K562 (cell line): ENCODE data around the gene LHX3. TPM values are rescaled to one million over a fixed set of nuclear protein-coding genes. Genes with fewer than 3 reads are reported as not detected.

Experiments
- ATAC-seq: fragments of 200-7000 bp; cut with Tn5 transposase; 3 replicates; pipeline ENCODE4 v1.9.1; 2020; ENCODE audit warnings: moderate library complexity
- BruUV-seq: library from RNA; stranded (reverse); fragments of 400-500 nt; replicated peaks from 2 replicates; lab custom pipeline; 2021; lab: Mats Ljungman, UMichigan
- CTCF ChIA-PET: fragments of 300-600 bp; formaldehyde crosslinking; extraction: SDS; loops from one replicate; lab custom pipeline; 2021; ENCODE audit warnings: low intra/inter-chr PET ratio; lab: Yijun Ruan, JAX
- POLR2A ChIA-PET: fragments of 300-600, 350-650 bp; sonication (Branson Sonifier 250); formaldehyde crosslinking; extraction: SDS; loops from one replicate; lab custom pipeline; 2021; ENCODE audit warnings: antibody characterized with exemption, inconsistent platforms; lab: Yijun Ruan, JAX
- DNase-seq, 4 experiments: peaks; one replicate each; pipeline versions ENCODE4 v3.0.0 to v3.0.0-alpha.2; 2011 to 2018; ENCODE audit warnings: low spot score in 3 of 4, mixed read lengths in 3 of 4; ENCODE audit errors: extremely low read depth in 1 of 4
- FAIRE-seq: peaks from 2 replicates; lab custom pipeline; 2011; peaks lifted over from hg19 to GRCh38; lab: Jason Lieb, UNC
- H2AFZ ChIP-seq: 2 replicates; pipeline ENCODE4 v1.6.0; 2011; ENCODE audit warnings: low read depth, low read length, control low read depth, inconsistent platforms
- H3K27ac ChIP-seq: fragments of 200-600 bp; 3 replicates; pipeline ENCODE4 v1.8.0; 2011; ENCODE audit warnings: low read depth, mild to moderate bottlenecking, control low read depth, inconsistent platforms, low read length, moderate library complexity, mixed read lengths; ENCODE audit errors: extremely low read depth
- H3K27me3 ChIP-seq, 2 experiments: fragments of 300-600 bp in 1 of 2; 2 replicates in 1 of 2; 3 replicates in 1 of 2; pipeline versions ENCODE4 v1.6.0 to v1.8.0; 2011; ENCODE audit warnings: inconsistent platforms in 2 of 2, low read length in 2 of 2, mild to moderate bottlenecking in 1 of 2, mixed read lengths in 1 of 2, moderate library complexity in 1 of 2; ENCODE audit not compliant: control insufficient read depth in 2 of 2, insufficient read depth in 2 of 2
- H3K36me3 ChIP-seq: fragments of 300-600 bp; 3 replicates; pipeline ENCODE4 v1.8.0; 2011; ENCODE audit warnings: mild to moderate bottlenecking, low read length, inconsistent platforms; ENCODE audit not compliant: control insufficient read depth, insufficient read depth
- H3K4me1 ChIP-seq, 2 experiments: fragments of 200-600 bp in 1 of 2; replicated peaks in 1 of 2; 2 replicates in 1 of 2; 3 replicates in 1 of 2; pipeline versions ENCODE4 v1.5.1 to v1.8.0; 2011; ENCODE audit warnings: inconsistent platforms in 2 of 2, low read length in 2 of 2, mild to moderate bottlenecking in 1 of 2, mixed read lengths in 1 of 2, moderate library complexity in 1 of 2; ENCODE audit not compliant: control insufficient read depth in 2 of 2, insufficient read depth in 2 of 2
- H3K4me2 ChIP-seq: 2 replicates; pipeline ENCODE4 v1.6.1; 2011; ENCODE audit warnings: low read length, control low read depth, inconsistent platforms, mixed read lengths; ENCODE audit not compliant: insufficient read depth
- H3K4me3 ChIP-seq: fragments of 200-600 bp; sonication (generic), shearing (Covaris generic); 2 replicates; pipeline ENCODE4 v1.5.1; 2016; ENCODE audit warnings: control low read depth, inconsistent platforms
- H3K79me2 ChIP-seq: fragments of 200-600 bp; 3 replicates; pipeline ENCODE4 v1.8.0; 2011; ENCODE audit warnings: low read length, inconsistent platforms; ENCODE audit not compliant: control insufficient read depth, insufficient read depth
- H3K9ac ChIP-seq, 2 experiments: 2 replicates each; pipeline versions ENCODE4 v1.6.0 to v1.6.1; 2011; ENCODE audit warnings: low read depth in 2 of 2, low read length in 2 of 2, control low read depth in 1 of 2, inconsistent platforms in 1 of 2, mild to moderate bottlenecking in 1 of 2, mixed read lengths in 1 of 2; ENCODE audit not compliant: insufficient read depth in 1 of 2
- H3K9me1 ChIP-seq: one replicate; pipeline ENCODE4 v1.6.0; 2011; ENCODE audit warnings: inconsistent platforms, mild to moderate bottlenecking, low read length, moderate library complexity; ENCODE audit not compliant: control insufficient read depth, insufficient read depth
- H3K9me3 ChIP-seq: replicated peaks from 2 replicates; pipeline ENCODE4 v1.5.1; 2011; ENCODE audit warnings: low read depth, low read length, inconsistent platforms; ENCODE audit not compliant: control insufficient read depth, insufficient read depth
- H4K20me1 ChIP-seq: replicated peaks from 2 replicates; pipeline ENCODE4 v1.6.1; 2011; ENCODE audit warnings: low read length, inconsistent platforms, mixed read lengths; ENCODE audit not compliant: control insufficient read depth, insufficient read depth
- ATF1 ChIP-seq, 2 experiments: fragments of 450-650 bp in 1 of 2; IDR thresholded peaks; 2 replicates each; pipeline ENCODE4 v1.6.1; 2016; ENCODE audit warnings: missing compliant biosample characterization in 1 of 2, missing genetic modification characterization in 1 of 2
- ETS2 ChIP-seq: IDR thresholded peaks from 2 replicates; pipeline ENCODE4 v1.6.1; 2016; ENCODE audit warnings: borderline replicate concordance, missing genetic modification characterization, mild to moderate bottlenecking, moderate library complexity, missing compliant biosample characterization; ENCODE audit not compliant: poor library complexity, severe bottlenecking
- ETV6 ChIP-seq, 3 experiments: fragments of 150-350 bp in 1 of 3; sonication (generic) in 1 of 3; formaldehyde crosslinking in 1 of 3; IDR thresholded peaks; 2 replicates each; pipeline versions ENCODE4 v1.6.1 to v1.8.0; 2014 to 2022; ENCODE audit warnings: borderline replicate concordance in 2 of 3, low read depth in 2 of 3, antibody characterized with exemption in 1 of 3, low read length in 1 of 3, mild to moderate bottlenecking in 1 of 3, missing genetic modification reagents in 1 of 3
- KAT2B ChIP-seq: IDR thresholded peaks from one replicate; pipeline ENCODE4 v1.6.1; 2012; ENCODE audit warnings: low read depth, mild to moderate bottlenecking, control low read depth, inconsistent platforms, low read length, moderate library complexity
- PCBP1 ChIP-seq: fragments of 200-400 bp; formaldehyde crosslinking; IDR thresholded peaks from 2 replicates; pipeline ENCODE4 v1.6.1; 2018; ENCODE audit warnings: mild to moderate bottlenecking, low read depth, low read length; ENCODE audit not compliant: poor library complexity, severe bottlenecking
- TBL1XR1 ChIP-seq, 2 experiments: IDR thresholded peaks; 2 replicates each; pipeline ENCODE4 v1.6.1; 2012; ENCODE audit warnings: improper control_type of control experiment in 2 of 2, low read length in 2 of 2, mild to moderate bottlenecking in 1 of 2
- TCF3 ChIP-seq: sonication (generic); formaldehyde crosslinking; IDR thresholded peaks from 2 replicates; pipeline ENCODE4 v1.4.0; 2020; ENCODE audit warnings: mild to moderate bottlenecking, missing genetic modification reagents
- ZNF239 ChIP-seq: fragments of 250-450 bp; sonication (Bioruptor Pico); IDR thresholded peaks from 2 replicates; pipeline ENCODE4 v1.4.0; 2020; ENCODE audit warnings: mild to moderate bottlenecking
- ZNF644 ChIP-seq: fragments of 200-800 bp; sonication (Bioruptor generic); IDR thresholded peaks from 2 replicates; pipeline ENCODE4 v1.6.1; 2016; ENCODE audit warnings: low read depth, missing genetic modification characterization, missing compliant biosample characterization
- WGBS: fragments of 100-300 bp; shearing (Covaris generic); methylation state at CpG from one replicate; pipeline ENCODE4 v1.1.6; 2016; ENCODE audit warnings: low coverage, mixed read lengths; ENCODE audit not compliant: insufficient coverage; ENCODE audit errors: missing lambda C conversion rate; 5-methylcytosine and 5-hydroxymethylcytosine counted together
- in situ Hi-C: fragments of 300-500 bp; cut with MboI; formaldehyde crosslinking; loops from 4 replicates; pipeline ENCODE4 v1.15.0; 2018; ENCODE audit warnings: inconsistent platforms, mixed read lengths
- intact Hi-C: fragments of 100-400 bp; cut with micrococcal nuclease; formaldehyde crosslinking; loops from 2 replicates; pipeline ENCODE4 v1.14.2; 2022
- polyA plus RNA-seq, 8 experiments: library from polyadenylated mRNA; depleted of rRNA in 4 of 8; stranded (reverse) in 5 of 8; unstranded in 3 of 8; fragments of >200 nt; fragmentation: Nextera tagmentation in 2 of 8; fragmentation: Illumina TruSeq in 1 of 8; extraction: Ambion mirVana in 2 of 8; extraction: Trizol in 1 of 8; gene quantifications; 2 replicates each; pipeline versions ENCODE4 v1.2.1 to v1.2.3, GENCODE V29; 2011 to 2014; ENCODE audit warnings: inconsistent platforms in 1 of 8, missing spikeins in 1 of 8
- total RNA-seq, 7 experiments: library from RNA; depleted of rRNA in 6 of 7; stranded (reverse); fragments of >200 nt in 6 of 7; fragmentation: Illumina TruSeq in 2 of 7; extraction: Trizol in 2 of 7; gene quantifications; 2 replicates each; pipeline versions ENCODE4 v1.2.1 to v1.2.3, GENCODE V29; 2011 to 2021; ENCODE audit warnings: low replicate concordance in 1 of 7
- TF ChIP-seq, protein P1 (sequence below): sonication (generic); formaldehyde crosslinking; IDR thresholded peaks from 2 replicates; pipeline ENCODE4 v1.4.0; 2020; ENCODE audit warnings: mild to moderate bottlenecking, missing genetic modification reagents
- TF ChIP-seq, protein P2 (sequence below), 2 experiments: fragments of 450-650 bp in 1 of 2; sonication (generic) in 1 of 2; formaldehyde crosslinking in 1 of 2; IDR thresholded peaks in 1 of 2; conservative IDR thresholded peaks in 1 of 2; 2 replicates each; pipeline versions ENCODE4 v1.6.1 to v1.8.1; 2016 to 2023; ENCODE audit warnings: mild to moderate bottlenecking in 2 of 2, moderate library complexity in 2 of 2, inconsistent platforms in 1 of 2, missing genetic modification reagents in 1 of 2

LHX3 gene
- total and polyA plus RNA-seq, 9 of the 15 experiments (the other 6 are each of a cell fraction or from before 2014, with no cell fraction given) = 0.09 TPM; not detected in 8

DNA sequence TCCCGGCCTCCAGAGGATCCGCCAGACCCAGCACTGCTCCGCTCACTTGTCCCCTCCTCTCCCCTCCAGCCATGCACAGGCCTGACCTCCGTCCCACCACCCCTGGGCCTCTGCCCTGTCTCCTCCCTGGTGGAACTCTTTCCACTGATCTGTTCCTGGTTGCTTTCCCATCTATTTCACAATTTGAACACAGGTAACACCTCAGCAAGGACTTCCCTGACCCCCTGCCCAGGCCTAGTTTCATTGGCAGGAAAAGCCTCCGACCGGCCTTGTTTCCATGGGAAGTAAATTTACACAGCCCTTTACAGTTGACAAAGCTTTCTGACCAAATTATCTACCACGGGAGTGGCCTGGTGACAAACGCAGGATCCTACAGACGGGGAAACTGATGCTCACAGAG is 25.8 kb upstream of the LHX3 start:
- Histone ChIP-seq H3K27ac (no peak overlapping the region), H3K27me3 (no peaks in the 10 kb centered on the region), H3K4me2 (no peak overlapping the region), H4K20me1 (peaks cover 23% of the 10 kb centered on the region), H3K9me1 (peaks cover 8% of the 10 kb centered on the region), H3K36me3 (peaks cover 57% of the 10 kb centered on the region), H2AFZ (no peak overlapping the region), H3K4me3 (no peak overlapping the region), H3K79me2 (peaks cover 64% of the 10 kb centered on the region), H3K9me3 (no peaks in the 10 kb centered on the region), H3K9ac (peak overlapping the region in 1 of 2 experiments; percentile 64; a peak in 1 of 4 replicates), H3K4me1 (peaks cover 27 to 63% of the 10 kb centered on the region in 2 experiments)
- DNase-seq (no peak), FAIRE-seq (no peak), ATAC-seq (peak; percentile 4; the same call in 1 of the 3 replicates)
- no TSS peak for BruUV-seq
- in situ Hi-C loops (no loop called here), intact Hi-C loops (no loop called here)
- 80% methylated on average over 9 of the region's 9 CpGs for WGBS
- POLR2A ChIA-PET = interaction anchor here (0.6 to 1.0 kb wide), 3 partner anchors 9 to 17 kb away, joined by 3 to 7 read pairs (median 4); no protein-coding TSS in a partner anchor
- no peak for TF ChIP-seq ETS2
- TF ChIP-seq ZNF644 = no peak
- TF ChIP-seq PCBP1 = no peak
- no peak for TF ChIP-seq ETV6 (IDR thresholded peaks at IDR 0.05; ENCODE audit: borderline replicate concordance in 1 of 2, low read depth in 2 of 2, low read length in 1 of 2)
- TF ChIP-seq ETV6 (CRISPR knock-in tag; IDR thresholded peaks at IDR 0.05; ENCODE audit: borderline replicate concordance) = no peak
- CTCF ChIA-PET = no interaction called here

DNA sequence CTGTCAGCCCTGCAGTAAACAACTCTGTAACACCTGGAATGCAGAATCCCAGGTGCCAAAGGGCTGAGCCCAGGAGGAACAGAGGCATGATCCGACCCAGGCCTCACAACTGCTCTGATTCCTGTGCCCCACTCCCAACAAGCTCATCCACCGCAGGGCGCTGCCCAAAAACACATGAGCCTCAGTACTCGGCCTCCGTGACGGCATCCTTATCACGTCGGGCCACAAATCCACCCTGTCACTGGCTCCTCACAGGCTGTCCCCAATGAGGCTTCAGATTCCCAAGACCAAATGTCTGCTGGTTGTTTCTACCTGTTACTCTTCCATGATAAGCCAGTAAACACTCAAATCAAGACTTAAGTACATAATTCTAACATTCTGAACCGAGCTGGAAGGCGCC is 25.4 kb upstream of the LHX3 start:
- ChIA-PET CTCF (no interaction called here), POLR2A (interaction anchor here (0.8 to 1.0 kb wide), 3 partner anchors 9 to 36 kb away, joined by 3 to 7 read pairs (median 4); no protein-coding TSS in a partner anchor)
- Histone ChIP-seq H3K9ac (peak overlapping the region in 1 of 2 experiments; percentile 64; a peak in 2 of 4 replicates), H4K20me1 (peaks cover 26% of the 10 kb centered on the region), H3K27ac (no peak overlapping the region), H3K79me2 (peaks cover 65% of the 10 kb centered on the region), H3K36me3 (peaks cover 57% of the 10 kb centered on the region), H3K4me1 (peaks cover 27 to 62% of the 10 kb centered on the region in 2 experiments), H2AFZ (no peak overlapping the region), H3K9me1 (peaks cover 8% of the 10 kb centered on the region), H3K4me2 (no peak overlapping the region), H3K4me3 (no peak overlapping the region), H3K9me3 (no peaks in the 10 kb centered on the region), H3K27me3 (no peaks in the 10 kb centered on the region)
- intact Hi-C loops = no loop called here
- ATAC-seq (peak; percentile 12; the same call in 1 of the 3 replicates), DNase-seq (peak in 1 of 4 experiments; percentile 34), FAIRE-seq (no peak)
- in situ Hi-C loops = no loop called here
- WGBS = 60% methylated on average over 10 of the region's 10 CpGs
- BruUV-seq = no TSS peak
- no peak for TF ChIP-seq ATF1 (CRISPR knock-in tag; IDR thresholded peaks at IDR 0.05)
- 0 out of 2 replicates have a peak, but pooled peaks have one; percentile 16 for TF ChIP-seq ATF1 (tag; IDR thresholded peaks at IDR 0.05)
- no peak for TF ChIP-seq KAT2B
- TF ChIP-seq, protein P1, sequence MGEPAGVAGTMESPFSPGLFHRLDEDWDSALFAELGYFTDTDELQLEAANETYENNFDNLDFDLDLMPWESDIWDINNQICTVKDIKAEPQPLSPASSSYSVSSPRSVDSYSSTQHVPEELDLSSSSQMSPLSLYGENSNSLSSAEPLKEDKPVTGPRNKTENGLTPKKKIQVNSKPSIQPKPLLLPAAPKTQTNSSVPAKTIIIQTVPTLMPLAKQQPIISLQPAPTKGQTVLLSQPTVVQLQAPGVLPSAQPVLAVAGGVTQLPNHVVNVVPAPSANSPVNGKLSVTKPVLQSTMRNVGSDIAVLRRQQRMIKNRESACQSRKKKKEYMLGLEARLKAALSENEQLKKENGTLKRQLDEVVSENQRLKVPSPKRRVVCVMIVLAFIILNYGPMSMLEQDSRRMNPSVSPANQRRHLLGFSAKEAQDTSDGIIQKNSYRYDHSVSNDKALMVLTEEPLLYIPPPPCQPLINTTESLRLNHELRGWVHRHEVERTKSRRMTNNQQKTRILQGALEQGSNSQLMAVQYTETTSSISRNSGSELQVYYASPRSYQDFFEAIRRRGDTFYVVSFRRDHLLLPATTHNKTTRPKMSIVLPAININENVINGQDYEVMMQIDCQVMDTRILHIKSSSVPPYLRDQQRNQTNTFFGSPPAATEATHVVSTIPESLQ (CRISPR knock-in tag) = no peak
- no peak for TF ChIP-seq TBL1XR1 (IDR thresholded peaks at IDR 0.05; ENCODE audit: low read length in 2 of 2)
- no peak for TF ChIP-seq ZNF239
- TF ChIP-seq, protein P2, sequence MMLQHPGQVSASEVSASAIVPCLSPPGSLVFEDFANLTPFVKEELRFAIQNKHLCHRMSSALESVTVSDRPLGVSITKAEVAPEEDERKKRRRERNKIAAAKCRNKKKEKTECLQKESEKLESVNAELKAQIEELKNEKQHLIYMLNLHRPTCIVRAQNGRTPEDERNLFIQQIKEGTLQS (IDR thresholded peaks at IDR 0.05) = no peak
- TF ChIP-seq, protein P2 (CRISPR knock-in tag; conservative IDR thresholded peaks at IDR 0.05) = no peak
- TF ChIP-seq TCF3 (CRISPR knock-in tag) = peak; percentile 16; the same call in 1 of the 2 replicates
